HEK293 (cell line): ENCODE results near the gene EGR4.

ENCODE experiments used
- PATZ1 ChIP-seq: fragments of 450-650 bp; formaldehyde crosslinking; IDR thresholded peaks from 2 replicates; pipeline ENCODE4 v1.5.1; 2016; ENCODE audit warnings: missing biosample characterization, missing genetic modification characterization
- ZBTB49 ChIP-seq: fragments of 450-650 bp; formaldehyde crosslinking; IDR thresholded peaks from 2 replicates; pipeline ENCODE4 v1.5.1; 2016; ENCODE audit warnings: missing biosample characterization, missing genetic modification characterization, low read depth
- ZFP3 ChIP-seq: fragments of 450-650 bp; formaldehyde crosslinking; IDR thresholded peaks from 2 replicates; pipeline ENCODE4 v1.5.1; 2016; ENCODE audit warnings: low read depth, missing biosample characterization, missing genetic modification characterization
- ZIC2 ChIP-seq: fragments of 450-650 bp; formaldehyde crosslinking; IDR thresholded peaks from 2 replicates; pipeline ENCODE4 v1.5.1; 2016; ENCODE audit warnings: missing biosample characterization, missing genetic modification characterization
- ZNF223 ChIP-seq: fragments of 450-650 bp; formaldehyde crosslinking; IDR thresholded peaks from 2 replicates; pipeline ENCODE4 v1.5.1; 2016; ENCODE audit warnings: missing biosample characterization, missing genetic modification characterization
- ZNF621 ChIP-seq: fragments of 450-650 bp; formaldehyde crosslinking; IDR thresholded peaks from 2 replicates; pipeline ENCODE4 v1.5.1; 2017; ENCODE audit warnings: missing biosample characterization, missing genetic modification characterization
- TF ChIP-seq, protein P1 (sequence below): fragments of 450-650 bp; formaldehyde crosslinking; IDR thresholded peaks from 2 replicates; pipeline ENCODE4 v1.5.1; 2016; ENCODE audit warnings: missing biosample characterization, missing genetic modification characterization
- TF ChIP-seq, protein P2 (sequence below): fragments of 450-650 bp; formaldehyde crosslinking; IDR thresholded peaks from 2 replicates; pipeline ENCODE4 v1.5.1; 2016; ENCODE audit warnings: missing biosample characterization, missing genetic modification characterization
- TF ChIP-seq, protein P3 (sequence below): fragments of 450-650 bp; formaldehyde crosslinking; IDR thresholded peaks from 2 replicates; pipeline ENCODE4 v1.5.1; 2017; ENCODE audit warnings: missing biosample characterization, mild to moderate bottlenecking, missing genetic modification characterization, moderate library complexity

DNA sequence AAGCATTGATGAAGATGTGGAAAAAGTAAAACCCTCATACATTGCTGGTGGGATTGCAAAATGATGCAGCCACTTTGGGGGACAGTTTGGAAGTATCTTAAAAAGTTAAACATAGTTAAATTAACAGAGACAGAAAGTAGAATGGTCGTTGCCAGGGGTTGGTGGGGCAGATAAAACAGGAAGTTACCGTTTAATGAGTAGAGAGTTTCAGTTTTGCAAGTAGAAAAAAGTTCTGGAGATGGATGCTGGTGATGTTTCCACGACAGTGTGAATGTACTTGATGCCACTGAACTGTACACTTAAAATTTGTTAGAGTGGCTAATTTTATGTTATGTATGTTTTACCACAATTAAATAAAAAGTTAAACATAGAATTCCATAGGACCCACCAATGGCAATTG, 44.5 kb upstream of the EGR4 start:
- no peak for TF ChIP-seq ZNF621 (tag by site-specific recombination)
- TF ChIP-seq ZIC2 (tag by site-specific recombination) = no peak
- no peak for TF ChIP-seq ZFP3 (tag by site-specific recombination)
- TF ChIP-seq, protein P1, sequence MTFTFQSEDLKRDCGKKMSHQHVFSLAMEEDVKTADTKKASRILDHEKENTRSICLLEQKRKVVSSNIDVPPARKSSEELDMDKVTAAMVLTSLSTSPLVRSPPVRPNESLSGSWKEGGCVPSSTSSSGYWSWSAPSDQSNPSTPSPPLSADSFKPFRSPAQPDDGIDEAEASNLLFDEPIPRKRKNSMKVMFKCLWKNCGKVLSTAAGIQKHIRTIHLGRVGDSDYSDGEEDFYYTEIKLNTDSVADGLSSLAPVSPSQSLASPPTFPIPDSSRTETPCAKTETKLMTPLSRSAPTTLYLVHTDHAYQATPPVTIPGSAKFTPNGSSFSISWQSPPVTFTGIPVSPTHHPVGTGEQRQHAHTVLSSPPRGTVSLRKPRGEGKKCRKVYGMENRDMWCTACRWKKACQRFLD (tag by site-specific recombination) = no peak
- no peak for TF ChIP-seq ZBTB49
- no peak for TF ChIP-seq PATZ1
- TF ChIP-seq, protein P2, sequence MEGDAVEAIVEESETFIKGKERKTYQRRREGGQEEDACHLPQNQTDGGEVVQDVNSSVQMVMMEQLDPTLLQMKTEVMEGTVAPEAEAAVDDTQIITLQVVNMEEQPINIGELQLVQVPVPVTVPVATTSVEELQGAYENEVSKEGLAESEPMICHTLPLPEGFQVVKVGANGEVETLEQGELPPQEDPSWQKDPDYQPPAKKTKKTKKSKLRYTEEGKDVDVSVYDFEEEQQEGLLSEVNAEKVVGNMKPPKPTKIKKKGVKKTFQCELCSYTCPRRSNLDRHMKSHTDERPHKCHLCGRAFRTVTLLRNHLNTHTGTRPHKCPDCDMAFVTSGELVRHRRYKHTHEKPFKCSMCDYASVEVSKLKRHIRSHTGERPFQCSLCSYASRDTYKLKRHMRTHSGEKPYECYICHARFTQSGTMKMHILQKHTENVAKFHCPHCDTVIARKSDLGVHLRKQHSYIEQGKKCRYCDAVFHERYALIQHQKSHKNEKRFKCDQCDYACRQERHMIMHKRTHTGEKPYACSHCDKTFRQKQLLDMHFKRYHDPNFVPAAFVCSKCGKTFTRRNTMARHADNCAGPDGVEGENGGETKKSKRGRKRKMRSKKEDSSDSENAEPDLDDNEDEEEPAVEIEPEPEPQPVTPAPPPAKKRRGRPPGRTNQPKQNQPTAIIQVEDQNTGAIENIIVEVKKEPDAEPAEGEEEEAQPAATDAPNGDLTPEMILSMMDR (tag by site-specific recombination) = no peak
- TF ChIP-seq ZNF223 (tag by site-specific recombination) = no peak
- TF ChIP-seq, protein P3, sequence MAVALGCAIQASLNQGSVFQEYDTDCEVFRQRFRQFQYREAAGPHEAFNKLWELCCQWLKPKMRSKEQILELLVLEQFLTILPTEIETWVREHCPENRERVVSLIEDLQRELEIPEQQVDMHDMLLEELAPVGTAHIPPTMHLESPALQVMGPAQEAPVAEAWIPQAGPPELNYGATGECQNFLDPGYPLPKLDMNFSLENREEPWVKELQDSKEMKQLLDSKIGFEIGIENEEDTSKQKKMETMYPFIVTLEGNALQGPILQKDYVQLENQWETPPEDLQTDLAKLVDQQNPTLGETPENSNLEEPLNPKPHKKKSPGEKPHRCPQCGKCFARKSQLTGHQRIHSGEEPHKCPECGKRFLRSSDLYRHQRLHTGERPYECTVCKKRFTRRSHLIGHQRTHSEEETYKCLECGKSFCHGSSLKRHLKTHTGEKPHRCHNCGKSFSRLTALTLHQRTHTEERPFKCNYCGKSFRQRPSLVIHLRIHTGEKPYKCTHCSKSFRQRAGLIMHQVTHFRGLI (tag by site-specific recombination) = no peak
